22Rv1 (cell line): ENCODE data around the gene METTL6.
"Not testable (repeated sequence)": the region's sequence is repeated elsewhere in the genome, so short reads cannot be mapped to it uniquely, and the experiment has no call there.

Experiments
- ZFX ChIP-seq: fragments of 450-650 bp; IDR thresholded peaks from 2 replicates; pipeline ENCODE4 v1.6.1; 2017; ENCODE audit warnings: antibody characterized with exemption, borderline replicate concordance
- TF ChIP-seq, protein P1 (sequence below): fragments of 450-650 bp; IDR thresholded peaks from 2 replicates; pipeline ENCODE4 v1.5.1; 2017; ENCODE audit warnings: mild to moderate bottlenecking

DNA sequence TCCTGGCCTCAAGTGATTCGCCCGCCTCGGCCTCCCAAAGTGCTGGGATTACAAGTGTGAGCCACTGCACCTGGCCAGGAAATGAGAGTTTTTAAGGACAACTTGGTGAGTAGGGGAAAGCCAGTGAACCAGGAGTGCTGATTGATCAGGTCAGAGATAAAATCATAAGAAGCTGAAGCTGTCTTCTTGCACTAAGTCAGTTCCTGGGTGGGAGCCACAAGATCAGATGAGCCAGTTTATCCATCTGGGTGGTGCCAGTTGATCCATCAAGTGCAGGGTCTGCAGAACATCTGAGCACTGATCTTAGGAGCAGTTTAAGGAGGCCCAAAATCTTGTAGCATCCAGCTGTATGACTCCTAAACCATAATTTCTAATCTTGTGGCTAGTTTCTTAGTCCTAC is 39.0 kb downstream of the METTL6 start:
- TF ChIP-seq, protein P1, sequence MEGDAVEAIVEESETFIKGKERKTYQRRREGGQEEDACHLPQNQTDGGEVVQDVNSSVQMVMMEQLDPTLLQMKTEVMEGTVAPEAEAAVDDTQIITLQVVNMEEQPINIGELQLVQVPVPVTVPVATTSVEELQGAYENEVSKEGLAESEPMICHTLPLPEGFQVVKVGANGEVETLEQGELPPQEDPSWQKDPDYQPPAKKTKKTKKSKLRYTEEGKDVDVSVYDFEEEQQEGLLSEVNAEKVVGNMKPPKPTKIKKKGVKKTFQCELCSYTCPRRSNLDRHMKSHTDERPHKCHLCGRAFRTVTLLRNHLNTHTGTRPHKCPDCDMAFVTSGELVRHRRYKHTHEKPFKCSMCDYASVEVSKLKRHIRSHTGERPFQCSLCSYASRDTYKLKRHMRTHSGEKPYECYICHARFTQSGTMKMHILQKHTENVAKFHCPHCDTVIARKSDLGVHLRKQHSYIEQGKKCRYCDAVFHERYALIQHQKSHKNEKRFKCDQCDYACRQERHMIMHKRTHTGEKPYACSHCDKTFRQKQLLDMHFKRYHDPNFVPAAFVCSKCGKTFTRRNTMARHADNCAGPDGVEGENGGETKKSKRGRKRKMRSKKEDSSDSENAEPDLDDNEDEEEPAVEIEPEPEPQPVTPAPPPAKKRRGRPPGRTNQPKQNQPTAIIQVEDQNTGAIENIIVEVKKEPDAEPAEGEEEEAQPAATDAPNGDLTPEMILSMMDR, result not testable (repeated sequence)
- not testable (repeated sequence) for TF ChIP-seq ZFX
